ENCODE results near the gene TTBK1. TPM values are rescaled to one million over a fixed set of nuclear protein-coding genes. Genes with fewer than 3 reads are reported as not detected.

Gene TTBK1
- total and polyA plus RNA-seq, 2 donors (not counting 1 experiment from before 2014, with no cell fraction given) = 0.07 TPM; not detected in 1

DNA sequence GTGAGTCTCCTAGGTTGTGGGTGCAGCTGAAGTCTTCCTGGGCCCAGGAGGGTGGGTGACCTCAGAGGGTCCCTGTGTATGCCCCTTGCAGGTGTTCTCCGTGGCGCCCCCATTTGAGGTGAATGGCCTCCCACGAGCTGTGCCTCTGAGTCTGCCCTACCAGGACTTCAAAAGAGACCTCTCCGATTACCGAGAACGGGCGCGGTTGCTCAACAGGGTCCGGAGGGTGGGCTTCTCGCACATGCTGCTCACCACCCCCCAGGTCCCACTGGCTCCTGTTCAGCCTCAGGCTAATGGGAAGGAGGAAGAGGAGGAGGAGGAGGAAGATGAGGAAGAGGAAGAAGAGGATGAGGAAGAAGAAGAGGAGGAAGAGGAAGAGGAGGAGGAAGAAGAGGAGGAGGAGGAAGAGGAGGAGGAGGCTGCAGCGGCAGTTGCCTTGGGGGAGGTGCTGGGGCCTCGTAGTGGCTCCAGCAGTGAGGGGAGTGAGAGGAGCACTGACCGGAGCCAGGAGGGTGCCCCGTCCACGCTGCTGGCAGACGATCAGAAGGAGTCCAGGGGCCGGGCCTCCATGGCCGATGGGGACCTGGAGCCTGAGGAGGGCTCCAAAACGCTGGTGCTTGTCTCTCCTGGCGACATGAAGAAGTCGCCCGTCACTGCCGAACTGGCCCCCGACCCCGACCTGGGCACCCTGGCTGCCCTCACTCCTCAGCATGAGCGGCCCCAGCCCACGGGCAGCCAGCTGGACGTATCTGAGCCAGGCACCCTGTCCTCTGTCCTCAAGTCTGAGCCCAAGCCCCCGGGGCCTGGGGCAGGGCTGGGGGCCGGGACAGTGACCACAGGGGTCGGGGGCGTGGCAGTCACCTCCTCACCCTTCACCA is 39.6 kb downstream of the TTBK1 start:
- Histone ChIP-seq H2AFZ (ENCODE audit: insufficient read depth, low read depth, low read length, poor library complexity, severe bottlenecking) (no peak overlapping the region), H3K4me1 (ENCODE audit: control insufficient read depth in 2 of 2, insufficient read depth in 2 of 2, low read length in 2 of 2) (no peaks in the 10 kb centered on the region), H3K4me2 (replicated peaks; ENCODE audit: low read depth, low read length, poor library complexity, severe bottlenecking) (no peak overlapping the region), H3K4me3 (ENCODE audit: control extremely low read depth in 1 of 5, extremely low read depth in 1 of 5, insufficient read depth in 1 of 5, low read depth in 2 of 5, low read length in 4 of 5) (no peak overlapping the region), H3K27ac (ENCODE audit: low read length in 2 of 2) (no peak overlapping the region), H3K9ac (ENCODE audit: low read length) (no peak overlapping the region), H4K20me1 (ENCODE audit: control insufficient read depth, insufficient read depth, low read length, poor library complexity, severe bottlenecking) (no peaks in the 10 kb centered on the region), H3K9me3 (ENCODE audit: control extremely low read depth in 1 of 3, control insufficient read depth in 2 of 3, insufficient read depth in 1 of 3, low read length in 2 of 3) (no peaks in the 10 kb centered on the region), H3K27me3 (replicated peaks in 1 of 4; ENCODE audit: control extremely low read depth in 1 of 4, control insufficient read depth in 3 of 4, insufficient read depth in 4 of 4, low read length in 3 of 4) (peaks cover 0 to 29% (median 11%) of the 10 kb centered on the region in 4 experiments), H3K79me2 (ENCODE audit: control insufficient read depth, insufficient read depth, low read length) (no peaks in the 10 kb centered on the region), H3K36me3 (replicated peaks in 1 of 2; ENCODE audit: control extremely low read depth in 1 of 2, control insufficient read depth in 1 of 2, extremely low read depth in 1 of 2, insufficient read depth in 2 of 2, low read length in 1 of 2) (no peaks in the 10 kb centered on the region)
- ATAC-seq (ENCODE audit: low read depth) = no peak
- H3K27ac Mint-ChIP-seq = no peak overlapping the region
- H3K4me1 Mint-ChIP-seq = peaks cover 5% of the 10 kb centered on the region
- DNase-seq = no peak
- H3K27me3 Mint-ChIP-seq = peaks cover 44% of the 10 kb centered on the region
- no peaks in the 10 kb centered on the region for H3K9me3 Mint-ChIP-seq (ENCODE audit: insufficient read depth)
- ChIA-PET CTCF (interaction anchor here (1.1 kb wide), 1 partner anchor 115 kb away, joined by 3 read pairs; no protein-coding TSS in a partner anchor), POLR2A (no interaction called here)
- TF ChIP-seq, protein P1, sequence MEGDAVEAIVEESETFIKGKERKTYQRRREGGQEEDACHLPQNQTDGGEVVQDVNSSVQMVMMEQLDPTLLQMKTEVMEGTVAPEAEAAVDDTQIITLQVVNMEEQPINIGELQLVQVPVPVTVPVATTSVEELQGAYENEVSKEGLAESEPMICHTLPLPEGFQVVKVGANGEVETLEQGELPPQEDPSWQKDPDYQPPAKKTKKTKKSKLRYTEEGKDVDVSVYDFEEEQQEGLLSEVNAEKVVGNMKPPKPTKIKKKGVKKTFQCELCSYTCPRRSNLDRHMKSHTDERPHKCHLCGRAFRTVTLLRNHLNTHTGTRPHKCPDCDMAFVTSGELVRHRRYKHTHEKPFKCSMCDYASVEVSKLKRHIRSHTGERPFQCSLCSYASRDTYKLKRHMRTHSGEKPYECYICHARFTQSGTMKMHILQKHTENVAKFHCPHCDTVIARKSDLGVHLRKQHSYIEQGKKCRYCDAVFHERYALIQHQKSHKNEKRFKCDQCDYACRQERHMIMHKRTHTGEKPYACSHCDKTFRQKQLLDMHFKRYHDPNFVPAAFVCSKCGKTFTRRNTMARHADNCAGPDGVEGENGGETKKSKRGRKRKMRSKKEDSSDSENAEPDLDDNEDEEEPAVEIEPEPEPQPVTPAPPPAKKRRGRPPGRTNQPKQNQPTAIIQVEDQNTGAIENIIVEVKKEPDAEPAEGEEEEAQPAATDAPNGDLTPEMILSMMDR (IDR thresholded peaks at IDR 0.05) = no peak
- no peak overlapping the region for H3K4me3 Mint-ChIP-seq
- intact Hi-C loops (cut with micrococcal nuclease) = no loop called here
- 85% methylated on average over 26 of the region's 32 CpGs for WGBS (ENCODE audit: insufficient coverage)

- Histone ChIP-seq H3K9ac (ENCODE audit: low read length) (no peak overlapping the region), H2AFZ (ENCODE audit: insufficient read depth, low read depth, low read length, poor library complexity, severe bottlenecking) (no peak overlapping the region), H3K9me3 (ENCODE audit: control extremely low read depth in 1 of 3, control insufficient read depth in 2 of 3, insufficient read depth in 1 of 3, low read length in 2 of 3) (no peaks in the 10 kb centered on the region), H3K36me3 (replicated peaks in 1 of 2; ENCODE audit: control extremely low read depth in 1 of 2, control insufficient read depth in 1 of 2, extremely low read depth in 1 of 2, insufficient read depth in 2 of 2, low read length in 1 of 2) (no peaks in the 10 kb centered on the region), H3K79me2 (ENCODE audit: control insufficient read depth, insufficient read depth, low read length) (no peaks in the 10 kb centered on the region), H4K20me1 (ENCODE audit: control insufficient read depth, insufficient read depth, low read length, poor library complexity, severe bottlenecking) (no peaks in the 10 kb centered on the region), H3K4me2 (replicated peaks; ENCODE audit: low read depth, low read length, poor library complexity, severe bottlenecking) (no peak overlapping the region), H3K4me3 (ENCODE audit: control extremely low read depth in 1 of 5, extremely low read depth in 1 of 5, insufficient read depth in 1 of 5, low read depth in 2 of 5, low read length in 4 of 5) (no peak overlapping the region), H3K27ac (ENCODE audit: low read length in 2 of 2) (no peak overlapping the region), H3K27me3 (replicated peaks in 1 of 4; ENCODE audit: control extremely low read depth in 1 of 4, control insufficient read depth in 3 of 4, insufficient read depth in 4 of 4, low read length in 3 of 4) (peaks cover 0 to 28% (median 11%) of the 10 kb centered on the region in 4 experiments), H3K4me1 (ENCODE audit: control insufficient read depth in 2 of 2, insufficient read depth in 2 of 2, low read length in 2 of 2) (no peaks in the 10 kb centered on the region)
- Mint-ChIP-seq H3K4me1 (peaks cover 5% of the 10 kb centered on the region), H3K27ac (no peak overlapping the region), H3K9me3 (ENCODE audit: insufficient read depth) (no peaks in the 10 kb centered on the region), H3K27me3 (peaks cover 42% of the 10 kb centered on the region), H3K4me3 (no peak overlapping the region)
- ChIA-PET CTCF (no interaction called here), POLR2A (no interaction called here)
- WGBS (ENCODE audit: insufficient coverage) = 95% methylated on average over 15 of the region's 18 CpGs
- no peak for TF ChIP-seq EZH2 (IDR thresholded peaks at IDR 0.05; ENCODE audit: borderline replicate concordance, insufficient read depth, low read depth, low read length, poor library complexity, severe bottlenecking)
- TF ChIP-seq, protein P1 (IDR thresholded peaks at IDR 0.05) = no peak
- ATAC-seq (ENCODE audit: low read depth) (no peak), DNase-seq (no peak)
- intact Hi-C loops (cut with micrococcal nuclease) = no loop called here
Observed at GRCh38 chr6:43283514-43283901, 40.2 kb downstream of the TTBK1 start.

Data from B cell (primary cell).